Measurements from ENCODE around the gene ITPK1. TPM values are rescaled to one million over a fixed set of nuclear protein-coding genes. Genes with fewer than 3 reads are reported as not detected.

Gene ITPK1
- total RNA-seq, 1 experiment from 2014 or later = 38.5 TPM

DNA sequence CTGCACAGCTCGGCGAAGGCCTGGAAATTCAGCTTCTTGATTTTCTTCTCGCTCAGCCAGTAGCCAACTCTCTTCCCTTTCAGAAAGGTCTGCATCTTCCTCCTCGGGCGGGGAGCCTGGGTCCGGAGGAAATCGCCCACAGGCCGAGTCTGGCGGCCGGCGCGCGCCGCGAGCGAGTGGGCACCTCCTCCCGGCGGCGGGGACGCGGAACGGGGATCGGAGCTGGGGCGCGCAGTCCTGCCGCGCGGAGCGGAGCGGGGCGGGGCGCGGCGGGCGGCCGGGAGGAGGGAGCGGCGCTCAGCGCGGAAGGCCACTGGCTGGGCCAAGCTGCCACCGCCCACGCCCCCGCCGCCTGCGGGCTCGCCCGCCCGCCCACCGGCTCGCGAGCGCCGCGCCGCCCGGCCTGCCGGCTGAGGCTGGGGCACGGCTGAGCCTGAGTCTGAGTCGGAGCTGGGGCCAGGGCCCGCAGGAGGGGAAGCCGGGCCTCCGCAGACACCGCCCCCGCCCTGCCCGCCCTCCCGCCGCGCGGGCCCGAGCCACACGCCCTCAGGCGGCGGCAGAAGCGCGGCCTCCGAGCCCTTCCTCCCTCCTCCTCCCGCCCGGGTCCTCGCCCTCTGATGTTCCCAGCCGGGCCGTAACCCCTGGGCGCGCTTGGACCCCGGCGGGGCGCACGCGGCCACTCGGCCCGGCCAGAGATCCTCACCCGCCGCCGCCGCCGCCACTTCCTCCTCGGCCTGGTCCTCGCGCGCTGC lies 480 bp downstream of the ITPK1 start:
- DNase-seq (ENCODE audit: low spot score) = peak; percentile 92
- ChIA-PET CTCF (interaction anchor here (1.0 kb wide), 1 partner anchor 70 kb away, joined by 6 read pairs; the partner anchor contains the start of genes LYSET and MOAP1), POLR2A (ENCODE audit: low non-redundant PET) (no interaction called here)
- BruUV-seq (replicated peaks) = no TSS peak
- peak overlapping the region; percentile 67 for H3K27ac ChIP-seq (ENCODE audit: low read depth, low read length, poor library complexity, severe bottlenecking)
- no peaks in the 10 kb centered on the region for H3K36me3 ChIP-seq (ENCODE audit: insufficient read depth, low read length, poor library complexity, severe bottlenecking)
- H3K4me3 ChIP-seq (ENCODE audit: low read depth, low read length, poor library complexity, severe bottlenecking) = peak overlapping the region; percentile 80
- H3K27me3 ChIP-seq (replicated peaks; ENCODE audit: insufficient read depth, low read depth, low read length, poor library complexity) = no peaks in the 10 kb centered on the region
- peaks cover 14% of the 10 kb centered on the region for H3K4me1 ChIP-seq (ENCODE audit: insufficient read depth, low read length, poor library complexity, severe bottlenecking)
- no peak for TF ChIP-seq EZH2 (IDR thresholded peaks at IDR 0.05; ENCODE audit: borderline replicate concordance, low read depth, low read length, poor library complexity, severe bottlenecking)
- TF ChIP-seq, protein P1, sequence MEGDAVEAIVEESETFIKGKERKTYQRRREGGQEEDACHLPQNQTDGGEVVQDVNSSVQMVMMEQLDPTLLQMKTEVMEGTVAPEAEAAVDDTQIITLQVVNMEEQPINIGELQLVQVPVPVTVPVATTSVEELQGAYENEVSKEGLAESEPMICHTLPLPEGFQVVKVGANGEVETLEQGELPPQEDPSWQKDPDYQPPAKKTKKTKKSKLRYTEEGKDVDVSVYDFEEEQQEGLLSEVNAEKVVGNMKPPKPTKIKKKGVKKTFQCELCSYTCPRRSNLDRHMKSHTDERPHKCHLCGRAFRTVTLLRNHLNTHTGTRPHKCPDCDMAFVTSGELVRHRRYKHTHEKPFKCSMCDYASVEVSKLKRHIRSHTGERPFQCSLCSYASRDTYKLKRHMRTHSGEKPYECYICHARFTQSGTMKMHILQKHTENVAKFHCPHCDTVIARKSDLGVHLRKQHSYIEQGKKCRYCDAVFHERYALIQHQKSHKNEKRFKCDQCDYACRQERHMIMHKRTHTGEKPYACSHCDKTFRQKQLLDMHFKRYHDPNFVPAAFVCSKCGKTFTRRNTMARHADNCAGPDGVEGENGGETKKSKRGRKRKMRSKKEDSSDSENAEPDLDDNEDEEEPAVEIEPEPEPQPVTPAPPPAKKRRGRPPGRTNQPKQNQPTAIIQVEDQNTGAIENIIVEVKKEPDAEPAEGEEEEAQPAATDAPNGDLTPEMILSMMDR (conservative IDR thresholded peaks at IDR 0.05; ENCODE audit: low read depth, low read length) = no peak
- no peaks in the 10 kb centered on the region for H3K9me3 ChIP-seq (ENCODE audit: low read depth, low read length, poor library complexity, severe bottlenecking)
- intact Hi-C loops (cut with micrococcal nuclease; ENCODE audit: unreplicated experiment) = no loop called here

DNA sequence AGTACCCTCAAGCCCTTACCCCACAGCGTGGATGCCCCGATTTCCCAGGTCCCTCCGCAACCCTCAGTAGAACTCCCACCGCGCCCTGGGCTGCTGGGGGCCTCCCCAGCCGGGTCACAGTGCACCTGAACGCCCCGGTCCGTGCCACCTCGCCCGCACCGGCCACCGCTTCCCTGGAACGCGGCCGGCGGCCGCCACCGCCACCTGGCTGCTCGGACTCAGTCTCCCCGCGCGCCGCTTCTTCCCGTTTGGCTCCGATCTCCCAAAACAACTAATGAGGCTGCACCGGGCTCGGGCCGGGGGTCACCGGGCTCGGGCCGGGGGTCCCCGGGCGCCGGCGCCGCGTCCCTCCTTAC lies 1.0 kb downstream of the ITPK1 start:
- Histone ChIP-seq H3K9me3 (ENCODE audit: low read depth, low read length, poor library complexity, severe bottlenecking) (no peaks in the 10 kb centered on the region), H3K4me3 (ENCODE audit: low read depth, low read length, poor library complexity, severe bottlenecking) (peak overlapping the region; percentile 80), H3K4me1 (ENCODE audit: insufficient read depth, low read length, poor library complexity, severe bottlenecking) (peaks cover 14% of the 10 kb centered on the region), H3K27me3 (replicated peaks; ENCODE audit: insufficient read depth, low read depth, low read length, poor library complexity) (no peaks in the 10 kb centered on the region), H3K27ac (ENCODE audit: low read depth, low read length, poor library complexity, severe bottlenecking) (peak overlapping the region; percentile 31), H3K36me3 (ENCODE audit: insufficient read depth, low read length, poor library complexity, severe bottlenecking) (no peaks in the 10 kb centered on the region)
- BruUV-seq (replicated peaks) = no TSS peak
- POLR2A ChIA-PET (ENCODE audit: low non-redundant PET) = no interaction called here
- DNase-seq (ENCODE audit: low spot score) = no peak
- CTCF ChIA-PET = interaction anchor here (1.0 kb wide), 1 partner anchor 70 kb away, joined by 6 read pairs; the partner anchor contains the start of genes LYSET and MOAP1
- intact Hi-C loops (cut with micrococcal nuclease; ENCODE audit: unreplicated experiment) = loop anchor here (5.0 kb wide), 1 partner anchor 93 kb away; the partner anchor contains the start of genes GON7 and UBR7
- TF ChIP-seq, protein P1 (conservative IDR thresholded peaks at IDR 0.05; ENCODE audit: low read depth, low read length) = no peak
- TF ChIP-seq EZH2 (IDR thresholded peaks at IDR 0.05; ENCODE audit: borderline replicate concordance, low read depth, low read length, poor library complexity, severe bottlenecking) = no peak

DNA sequence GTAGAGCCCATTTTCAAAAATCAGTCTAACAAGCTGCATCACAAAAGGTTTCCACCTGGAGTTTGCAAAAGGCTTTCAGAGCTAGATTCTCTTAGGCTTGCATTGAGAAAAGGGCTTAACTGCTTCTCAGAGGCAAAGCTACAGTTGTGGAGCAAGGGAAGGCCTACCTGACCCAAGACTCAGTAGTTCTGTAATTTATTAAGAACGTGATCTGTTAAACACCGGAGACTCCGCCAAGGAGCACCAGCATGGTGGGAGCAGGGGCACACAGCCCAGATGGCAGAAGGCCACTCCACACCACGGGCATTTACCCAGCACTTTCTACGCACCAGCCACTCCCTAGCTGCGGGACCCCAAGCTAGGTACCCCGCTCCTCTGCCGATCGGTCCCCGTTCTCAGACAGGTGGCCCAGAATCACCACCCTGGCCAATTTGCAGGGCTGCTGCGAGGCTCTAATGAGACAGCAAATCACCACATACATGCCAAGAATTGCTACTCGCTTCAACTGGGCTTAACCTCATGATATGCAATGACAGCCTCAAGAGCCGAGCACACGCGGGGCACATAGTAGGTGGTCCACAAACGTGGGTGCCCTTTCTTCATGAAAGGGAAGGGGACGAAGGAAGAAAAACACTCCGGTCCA lies 1.5 kb downstream of the ITPK1 start:
- H3K36me3 ChIP-seq (ENCODE audit: insufficient read depth, low read length, poor library complexity, severe bottlenecking) = no peaks in the 10 kb centered on the region
- TF ChIP-seq, protein P1 (conservative IDR thresholded peaks at IDR 0.05; ENCODE audit: low read depth, low read length) = no peak
- TF ChIP-seq EZH2 (IDR thresholded peaks at IDR 0.05; ENCODE audit: borderline replicate concordance, low read depth, low read length, poor library complexity, severe bottlenecking) = no peak
- H3K4me1 ChIP-seq (ENCODE audit: insufficient read depth, low read length, poor library complexity, severe bottlenecking) = peaks cover 14% of the 10 kb centered on the region
- DNase-seq (ENCODE audit: low spot score) = peak; percentile 15
- intact Hi-C loops (cut with micrococcal nuclease; ENCODE audit: unreplicated experiment) = loop anchor here (5.0 kb wide), 1 partner anchor 93 kb away; the partner anchor contains the start of genes GON7 and UBR7
- CTCF ChIA-PET = interaction anchor here (1.2 to 2.2 kb wide), 8 partner anchors 18 to 505 kb away, joined by 3 to 16 read pairs (median 12); no protein-coding TSS in a partner anchor
- POLR2A ChIA-PET (ENCODE audit: low non-redundant PET) = no interaction called here
- no TSS peak for BruUV-seq (replicated peaks)
- peak overlapping the region; percentile 80 for H3K4me3 ChIP-seq (ENCODE audit: low read depth, low read length, poor library complexity, severe bottlenecking)
- no peaks in the 10 kb centered on the region for H3K27me3 ChIP-seq (replicated peaks; ENCODE audit: insufficient read depth, low read depth, low read length, poor library complexity)
- H3K9me3 ChIP-seq (ENCODE audit: low read depth, low read length, poor library complexity, severe bottlenecking) = no peaks in the 10 kb centered on the region
- H3K27ac ChIP-seq (ENCODE audit: low read depth, low read length, poor library complexity, severe bottlenecking) = peak overlapping the region; percentile 31

Measured in A673 (cell line).